Measurements from ENCODE around the gene PSMG2.

DNA sequence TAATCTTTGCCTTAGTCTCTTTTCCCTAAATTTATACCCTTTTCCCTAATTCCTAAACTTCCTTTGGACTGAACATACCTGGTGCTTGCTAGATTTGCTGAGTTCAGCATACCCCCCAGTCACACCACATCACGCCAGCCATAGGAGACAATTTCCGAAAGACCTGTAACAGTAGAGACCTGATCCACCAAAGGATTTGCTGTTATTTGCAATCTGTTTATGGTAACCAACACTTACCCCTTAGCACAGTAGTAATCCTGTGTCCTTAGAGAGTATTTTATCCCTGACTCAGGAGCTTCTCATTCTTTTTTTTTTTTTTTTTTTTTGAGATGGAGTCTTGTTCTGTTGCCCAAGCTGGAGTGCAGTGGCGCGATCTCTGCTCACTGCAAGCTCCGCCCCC is 8.6 kb downstream of the PSMG2 start:
- TF ChIP-seq, protein P1, sequence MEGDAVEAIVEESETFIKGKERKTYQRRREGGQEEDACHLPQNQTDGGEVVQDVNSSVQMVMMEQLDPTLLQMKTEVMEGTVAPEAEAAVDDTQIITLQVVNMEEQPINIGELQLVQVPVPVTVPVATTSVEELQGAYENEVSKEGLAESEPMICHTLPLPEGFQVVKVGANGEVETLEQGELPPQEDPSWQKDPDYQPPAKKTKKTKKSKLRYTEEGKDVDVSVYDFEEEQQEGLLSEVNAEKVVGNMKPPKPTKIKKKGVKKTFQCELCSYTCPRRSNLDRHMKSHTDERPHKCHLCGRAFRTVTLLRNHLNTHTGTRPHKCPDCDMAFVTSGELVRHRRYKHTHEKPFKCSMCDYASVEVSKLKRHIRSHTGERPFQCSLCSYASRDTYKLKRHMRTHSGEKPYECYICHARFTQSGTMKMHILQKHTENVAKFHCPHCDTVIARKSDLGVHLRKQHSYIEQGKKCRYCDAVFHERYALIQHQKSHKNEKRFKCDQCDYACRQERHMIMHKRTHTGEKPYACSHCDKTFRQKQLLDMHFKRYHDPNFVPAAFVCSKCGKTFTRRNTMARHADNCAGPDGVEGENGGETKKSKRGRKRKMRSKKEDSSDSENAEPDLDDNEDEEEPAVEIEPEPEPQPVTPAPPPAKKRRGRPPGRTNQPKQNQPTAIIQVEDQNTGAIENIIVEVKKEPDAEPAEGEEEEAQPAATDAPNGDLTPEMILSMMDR (IDR thresholded peaks at IDR 0.05; ENCODE audit: insufficient read depth, low read length): no peak
- no peak for TF ChIP-seq POLR2AphosphoS5 (IDR thresholded peaks at IDR 0.05; ENCODE audit: low read depth)
